CD4-positive, alpha-beta T cell treated with Interleukin-21 for 1 hour (primary cell): ENCODE results near the gene DSTYK.
"Not testable (repeated sequence)": the region's sequence is repeated elsewhere in the genome, so short reads cannot be mapped to it uniquely, and the experiment has no call there.

Experiments
- DNase-seq: peaks from one replicate; pipeline ENCODE4 v3.0.0-alpha.2; 2020

DSTYK gene

DNA sequence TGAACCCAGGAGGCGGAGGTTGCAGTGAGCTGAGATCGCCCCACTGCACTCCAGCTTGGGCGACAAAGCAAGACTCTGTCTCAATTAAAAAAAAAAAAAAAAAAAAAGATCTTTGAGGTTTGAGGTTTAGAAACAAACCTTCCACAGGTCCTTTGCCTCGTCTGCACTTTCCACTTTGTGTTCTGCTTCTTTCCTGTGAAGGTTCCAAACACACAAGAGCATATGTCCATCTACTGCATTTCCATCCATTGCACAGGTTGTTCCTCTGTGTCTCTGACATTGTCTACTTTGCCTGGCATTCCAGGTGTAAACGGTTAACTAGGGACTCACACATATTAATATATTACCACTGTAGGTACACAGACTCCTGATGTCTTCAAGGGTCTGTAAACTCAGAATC lies 40.1 kb downstream of the DSTYK start:
- DNase-seq: peak; percentile 2

DNA sequence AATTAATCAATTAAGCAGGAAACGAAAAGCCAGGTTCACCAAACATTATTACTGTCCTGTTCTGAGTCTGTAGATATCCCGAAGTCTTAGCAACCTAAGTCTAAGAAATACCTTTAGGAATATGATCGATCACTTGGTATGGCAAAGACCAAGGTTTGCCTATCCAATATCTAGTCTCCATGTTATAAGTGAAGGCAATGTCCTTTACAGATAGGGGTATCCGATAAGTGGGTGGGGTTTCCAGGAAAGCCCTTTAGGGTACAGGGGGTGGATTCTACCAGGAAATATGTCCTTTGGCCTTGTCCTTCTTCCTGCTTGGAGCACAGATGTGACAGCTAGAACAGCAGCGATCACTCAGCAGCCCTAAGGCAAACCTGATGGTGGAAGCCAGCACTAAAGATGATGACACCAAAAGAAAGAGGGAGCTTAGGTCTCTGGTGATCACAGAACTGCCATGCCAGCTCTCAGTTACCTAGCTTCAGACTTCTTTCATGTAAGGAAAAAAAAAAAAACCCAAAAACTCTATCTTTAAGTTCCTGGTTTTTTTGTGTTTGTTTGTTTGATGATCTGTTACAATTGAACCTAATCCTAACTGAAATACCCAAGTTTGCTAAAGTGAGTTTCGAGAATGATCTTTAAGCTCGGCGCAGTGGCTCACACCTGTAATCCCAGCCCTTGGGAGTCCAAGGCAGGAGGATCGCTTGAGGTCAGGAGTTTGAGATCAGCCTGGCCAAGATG lies 40.8 kb downstream of the DSTYK start:
- DNase-seq: no peak

DNA sequence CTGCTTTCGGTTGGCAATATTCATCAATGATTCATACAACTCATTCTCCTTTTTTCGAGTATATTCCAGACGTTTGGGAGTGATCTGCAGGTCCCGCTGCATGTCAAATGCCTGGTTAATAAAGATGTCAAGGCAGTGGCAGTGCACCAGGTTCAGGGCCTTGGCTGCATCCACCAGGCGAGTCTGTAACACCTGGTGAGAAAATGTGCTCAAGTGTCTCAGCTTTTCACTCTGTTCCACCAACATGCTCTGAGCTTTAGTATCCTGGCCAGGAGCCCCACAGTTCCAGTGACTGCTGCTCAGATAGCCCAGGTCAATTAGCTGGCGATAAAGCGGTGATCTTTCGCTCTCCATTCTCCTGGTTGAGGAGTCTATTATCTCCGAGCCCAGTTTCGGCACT lies 42.3 kb downstream of the DSTYK start:
- no peak for DNase-seq

DNA sequence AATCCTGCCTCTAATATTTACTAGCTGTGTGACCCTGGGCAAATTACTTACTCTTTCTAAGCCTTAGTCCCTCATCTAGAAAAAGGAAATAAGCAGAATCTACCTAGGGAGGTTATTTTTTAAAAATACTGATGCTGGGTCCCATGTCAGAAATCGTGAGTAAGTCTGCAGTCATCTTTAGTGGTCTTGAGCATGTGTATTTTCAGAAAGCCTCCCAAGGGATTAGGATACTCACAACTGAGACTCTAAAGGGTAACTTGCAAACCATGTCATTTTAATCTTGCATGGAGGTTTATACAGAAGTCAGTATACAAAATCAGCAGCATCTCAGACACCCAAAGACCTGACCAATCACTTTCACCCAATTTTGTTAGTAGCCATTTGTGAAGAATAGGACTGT lies 43.2 kb downstream of the DSTYK start:
- no peak for DNase-seq

DNA sequence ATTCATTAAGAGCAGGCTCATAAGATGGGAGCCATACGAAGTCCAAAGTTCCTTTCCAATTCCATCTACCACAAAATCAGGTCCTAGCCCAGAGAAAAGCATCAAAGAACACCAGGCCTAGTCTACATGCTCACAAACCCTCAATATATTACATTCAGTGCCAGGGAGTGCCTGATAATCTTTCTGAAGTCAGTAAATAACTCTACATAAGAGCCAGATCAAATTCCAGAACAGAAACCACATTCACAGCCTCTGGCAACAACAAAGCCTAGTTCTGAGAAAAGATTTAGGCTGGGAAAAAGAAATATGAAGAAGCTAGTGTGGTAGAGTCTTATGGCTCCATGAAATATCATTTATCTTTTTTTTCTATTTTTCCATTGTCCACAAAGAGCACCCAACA lies 49.2 kb downstream of the DSTYK start:
- DNase-seq: no peak

DNA sequence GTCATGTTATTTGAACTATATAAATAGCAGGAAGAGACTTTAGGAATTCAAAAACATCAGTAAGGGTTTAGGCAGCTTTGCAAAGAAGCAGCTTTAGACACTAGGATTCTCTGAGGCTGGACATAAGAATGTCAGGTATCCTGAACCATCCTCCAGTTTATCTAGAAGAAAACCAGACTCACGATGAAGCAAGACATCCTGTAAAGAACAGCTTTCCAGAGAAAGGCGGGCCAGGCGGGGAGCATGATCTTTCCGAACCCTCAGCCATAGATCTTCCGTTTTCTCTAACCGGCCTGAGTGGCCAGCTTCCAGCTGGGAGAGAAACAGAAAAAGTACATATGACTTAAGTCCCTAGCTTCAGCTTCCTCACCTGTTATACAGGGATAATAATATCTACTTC lies 50.4 kb downstream of the DSTYK start:
- no peak for DNase-seq

DNA sequence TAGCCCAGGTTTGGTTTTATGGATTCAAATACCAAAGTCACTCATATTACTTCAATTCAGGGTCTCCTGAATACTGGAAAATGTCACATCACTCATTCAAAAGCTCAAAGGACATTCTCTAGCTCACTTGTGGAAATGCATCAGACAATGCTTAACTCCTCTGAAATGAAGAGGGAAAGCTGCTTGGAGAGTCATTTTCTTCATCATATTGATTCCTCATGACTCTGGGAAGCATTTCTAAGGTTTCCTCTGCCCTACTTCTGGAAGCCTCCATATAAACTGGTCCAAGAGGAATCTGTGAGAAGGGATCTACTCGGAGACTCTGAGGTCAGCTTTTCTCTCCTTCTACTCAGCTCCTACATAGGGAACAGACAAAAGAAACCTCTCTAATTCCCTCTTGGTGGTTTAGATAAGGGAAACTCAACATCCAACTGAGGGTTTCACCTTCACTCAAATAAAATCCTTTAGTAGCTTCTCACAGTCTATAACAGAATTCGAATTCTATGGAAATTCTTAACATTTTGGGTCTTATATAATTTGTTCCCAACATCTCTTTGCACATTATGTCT lies 53.4 kb downstream of the DSTYK start:
- DNase-seq: no peak

DNA sequence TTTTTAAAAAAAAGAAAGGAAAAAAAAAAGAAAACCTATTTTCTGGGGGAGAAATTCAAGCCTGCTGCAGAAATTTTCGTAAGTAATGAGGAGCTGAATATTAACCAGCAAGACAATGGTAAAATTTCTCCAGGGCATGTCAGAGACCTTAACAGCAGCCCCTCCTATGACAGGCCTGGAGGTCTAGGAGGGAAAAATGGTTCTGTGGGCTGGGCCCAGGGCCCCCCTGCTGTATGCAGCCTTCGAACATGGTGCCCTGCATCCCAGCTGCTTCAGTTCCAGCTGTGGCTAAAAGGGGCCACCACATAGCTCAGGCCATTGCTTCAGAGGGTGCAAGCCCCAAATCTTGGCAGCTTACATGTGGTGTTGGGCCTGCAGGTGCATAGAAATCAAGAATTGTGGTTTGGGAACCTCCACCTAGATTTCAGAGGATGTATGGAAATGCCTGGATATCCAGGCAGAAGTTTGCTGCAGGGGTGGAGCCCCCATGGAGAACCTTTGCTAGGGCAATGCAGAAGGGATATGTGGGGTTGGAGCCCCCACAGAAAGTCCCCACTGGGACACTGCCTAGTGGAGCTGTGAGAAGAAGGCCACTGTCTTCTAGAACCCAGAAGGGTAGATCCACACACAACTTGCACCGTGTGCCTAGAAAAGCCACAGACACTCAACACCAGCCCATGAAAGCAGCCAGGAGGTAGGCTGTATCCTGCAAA lies 55.7 kb downstream of the DSTYK start:
- DNase-seq: not testable (repeated sequence)

DNA sequence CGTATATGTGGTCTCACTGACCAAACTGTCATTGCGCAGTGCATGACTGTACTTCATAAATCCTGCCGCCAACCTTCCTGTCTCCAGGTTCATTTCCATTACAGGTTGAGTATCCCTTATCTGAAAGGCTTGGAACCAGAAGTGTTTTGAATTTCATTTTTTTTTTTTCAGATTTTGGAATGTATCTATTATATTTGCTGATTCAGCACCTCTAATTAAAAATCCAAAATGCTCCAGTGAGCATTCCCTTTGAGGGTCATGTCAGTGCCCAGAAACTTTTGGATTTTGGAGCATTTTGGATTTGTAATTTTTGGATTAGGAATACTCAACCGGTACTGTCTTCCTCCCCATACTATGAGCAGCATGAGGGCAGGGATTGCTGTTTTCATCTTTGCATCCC lies 59.0 kb downstream of the DSTYK start:
- DNase-seq: no peak

DNA sequence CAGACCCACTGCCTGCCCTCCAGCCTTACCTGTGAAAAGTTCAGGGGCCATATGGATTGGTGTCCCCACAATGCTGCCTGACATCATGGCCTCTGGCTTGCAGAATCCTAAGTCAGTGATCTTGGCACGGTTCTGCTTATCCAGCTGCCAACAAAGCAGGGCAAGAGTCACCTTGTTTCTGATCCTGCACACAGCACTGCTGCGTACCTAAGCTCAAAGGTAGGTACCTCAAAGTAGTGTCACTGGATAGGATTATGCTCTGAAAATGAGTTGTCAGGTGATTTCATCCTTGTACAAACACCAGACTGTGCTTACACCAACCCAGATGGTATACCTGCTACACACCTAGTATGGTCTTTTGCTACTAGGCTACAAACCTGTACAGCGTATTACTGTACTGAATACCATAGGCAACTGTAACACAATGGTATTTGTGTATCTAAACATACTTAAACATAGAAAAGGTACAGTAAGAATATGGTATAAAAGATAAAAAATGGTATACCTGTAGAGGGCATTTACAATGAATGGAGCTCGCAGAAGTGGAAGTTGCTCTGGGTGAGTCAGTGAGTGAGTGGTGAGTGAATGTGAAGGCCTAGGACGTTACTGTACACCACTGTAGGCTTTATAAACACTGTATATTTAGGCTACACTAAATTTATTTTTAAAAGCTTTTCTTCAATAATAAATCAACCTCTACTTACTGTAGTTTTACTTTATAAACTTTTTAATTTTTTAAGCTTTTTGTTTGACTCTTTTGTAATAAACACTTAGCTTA lies 60.7 kb downstream of the DSTYK start:
- DNase-seq: no peak

DNA sequence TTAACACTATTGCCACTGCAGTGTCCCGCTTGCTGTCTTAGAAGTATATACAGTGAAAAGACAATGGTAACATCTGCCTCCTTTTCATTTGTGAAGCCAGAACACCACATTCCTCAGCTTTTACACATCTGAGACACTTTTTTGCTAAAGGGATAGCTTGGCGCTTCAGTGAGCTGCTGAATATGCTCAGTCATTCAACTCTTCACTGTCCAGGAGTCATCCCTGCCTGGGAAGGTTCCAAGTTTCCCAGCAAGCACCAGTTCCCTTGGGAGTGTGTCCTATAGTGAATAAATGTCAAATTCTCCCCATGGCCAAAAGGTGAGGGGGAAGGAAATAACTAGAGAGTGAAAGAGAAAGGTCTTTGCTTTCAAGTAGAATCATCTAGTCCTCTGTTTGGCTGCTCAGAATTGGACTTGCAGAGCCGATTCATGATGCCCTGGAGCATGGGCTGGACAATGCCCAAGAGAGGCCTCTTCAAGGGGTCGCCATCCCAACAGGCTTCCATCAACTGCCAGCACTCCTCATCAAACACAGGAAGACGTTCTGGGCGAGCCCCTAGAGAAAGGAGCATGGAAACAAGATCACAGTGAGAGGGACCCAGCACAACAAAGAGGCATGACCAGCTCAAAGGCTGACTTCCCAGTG lies 64.2 kb downstream of the DSTYK start:
- no peak for DNase-seq

DNA sequence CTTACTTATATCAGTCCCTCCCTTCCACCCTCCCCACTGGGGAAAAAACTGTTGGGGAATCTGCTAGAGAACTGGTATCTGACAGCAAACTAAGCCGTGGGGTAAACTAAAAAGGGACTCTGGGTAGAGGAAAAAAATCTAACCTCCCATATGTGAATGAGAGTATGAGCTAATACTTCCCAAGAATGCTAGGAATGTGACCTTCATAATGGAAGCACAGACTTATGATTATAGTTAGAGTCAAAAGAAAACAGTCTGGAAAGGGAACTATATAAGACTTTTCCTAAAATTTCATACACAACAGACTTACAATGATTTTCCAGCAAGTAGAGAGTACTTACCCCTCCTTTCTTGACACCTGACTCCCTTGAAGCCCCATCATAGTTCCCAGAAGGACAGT lies 66.8 kb downstream of the DSTYK start:
- DNase-seq: no peak

DNA sequence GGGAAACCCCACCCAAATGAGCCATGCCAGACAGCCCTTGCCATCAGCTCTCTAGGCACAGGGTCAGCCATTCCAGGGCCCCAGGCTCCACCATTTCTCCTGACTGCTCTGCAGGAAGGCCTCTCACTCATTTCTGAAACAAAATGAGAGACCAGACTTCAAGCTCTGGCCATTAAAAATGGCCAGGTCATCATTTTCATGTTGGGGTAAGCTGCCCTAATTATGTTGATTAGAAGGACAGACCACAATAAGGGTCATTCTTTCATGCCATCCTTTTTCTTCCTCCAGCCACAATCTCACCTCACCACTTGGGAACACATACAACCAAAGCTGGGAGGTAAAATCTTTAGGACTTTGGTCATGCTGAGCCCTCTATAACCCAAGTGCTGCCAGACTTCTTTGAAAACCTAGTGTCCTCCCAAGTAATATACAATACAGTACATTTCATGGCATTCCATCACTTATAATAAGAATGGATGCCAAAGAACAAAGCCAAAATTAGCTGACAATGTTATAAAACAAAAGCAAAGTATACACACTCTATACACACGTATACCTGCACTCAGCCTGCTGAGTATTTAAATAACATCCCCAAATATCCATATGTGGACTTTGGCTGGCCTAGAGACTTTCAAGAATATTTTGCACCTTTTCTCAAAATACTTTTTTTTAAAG lies 67.3 kb downstream of the DSTYK start:
- DNase-seq: no peak

DNA sequence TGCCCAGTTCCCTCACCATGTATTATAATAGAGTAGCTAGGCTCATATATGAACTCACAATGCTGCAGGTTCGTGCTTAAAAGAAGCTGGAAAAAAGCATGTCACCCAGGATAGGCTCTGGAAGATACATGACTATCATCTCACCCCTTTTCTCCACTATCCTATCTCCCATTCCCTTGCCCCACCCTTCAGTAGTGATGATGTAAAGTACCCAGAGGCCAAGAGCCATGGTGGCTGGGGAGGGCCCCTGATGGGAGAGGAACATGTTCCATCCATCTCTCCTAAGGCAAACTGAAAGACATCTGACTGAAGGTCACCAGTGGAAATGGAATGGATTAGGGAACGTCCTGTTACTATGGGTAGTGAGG lies 69.4 kb downstream of the DSTYK start:
- no peak for DNase-seq

DNA sequence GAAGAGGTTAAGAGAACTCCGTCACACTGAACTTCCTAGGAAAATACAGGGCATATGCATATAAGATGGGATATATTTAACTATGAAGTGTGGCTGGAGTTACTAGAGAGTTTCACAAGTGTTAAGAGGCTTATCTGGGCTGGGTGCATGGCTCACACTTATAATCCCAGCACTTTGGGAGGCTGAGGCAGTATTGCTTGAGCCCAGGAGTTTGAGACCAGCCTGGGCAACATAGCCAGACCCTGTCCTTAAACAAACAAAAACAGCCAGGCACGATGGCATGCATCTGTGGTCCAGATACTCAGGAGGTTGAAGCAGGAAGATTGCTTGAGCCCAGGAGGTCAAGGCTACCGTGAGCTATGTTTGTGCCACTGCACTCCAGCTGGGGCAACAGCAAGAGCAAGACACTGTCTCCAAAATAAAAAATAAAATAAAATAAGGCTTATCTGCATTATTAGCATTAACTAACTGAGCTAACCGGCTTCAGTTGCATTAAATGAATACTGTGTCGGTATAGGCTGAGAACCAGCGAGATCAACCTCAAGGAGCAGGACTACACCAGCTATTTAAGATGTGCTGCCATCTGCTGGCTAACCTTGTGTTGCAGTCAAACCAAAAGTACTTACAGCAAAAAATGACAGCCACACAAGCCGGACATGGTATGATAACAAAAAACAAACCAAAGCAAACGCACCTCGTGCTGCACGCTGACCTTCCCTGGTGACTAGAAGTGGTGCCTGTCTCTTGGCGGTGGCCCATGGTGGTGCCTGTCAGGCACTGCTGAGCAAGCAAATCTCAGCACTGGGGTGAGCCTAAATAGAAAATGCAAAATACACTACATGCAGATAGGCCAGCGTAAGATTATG lies 70.0 kb downstream of the DSTYK start:
- peak; percentile 65 for DNase-seq

DNA sequence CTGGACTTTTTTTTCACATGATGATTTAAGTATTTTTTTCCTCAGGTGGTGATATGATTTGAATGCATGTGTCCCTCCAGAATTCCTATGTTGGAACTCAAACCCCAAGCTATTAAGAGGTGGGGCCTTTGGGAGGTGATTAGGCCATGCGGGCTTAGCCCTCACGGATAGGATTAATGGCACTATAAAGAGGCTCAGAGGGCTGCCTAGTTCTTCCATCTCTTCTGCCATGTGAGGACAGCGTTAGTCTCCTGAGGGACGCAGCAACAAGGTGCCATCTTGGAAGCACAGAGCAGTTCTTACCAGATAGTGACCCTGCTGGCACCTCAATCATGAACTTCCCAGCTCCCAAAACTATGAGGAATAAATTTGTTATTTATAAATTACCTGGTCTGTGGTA lies 71.4 kb downstream of the DSTYK start:
- DNase-seq: no peak

DNA sequence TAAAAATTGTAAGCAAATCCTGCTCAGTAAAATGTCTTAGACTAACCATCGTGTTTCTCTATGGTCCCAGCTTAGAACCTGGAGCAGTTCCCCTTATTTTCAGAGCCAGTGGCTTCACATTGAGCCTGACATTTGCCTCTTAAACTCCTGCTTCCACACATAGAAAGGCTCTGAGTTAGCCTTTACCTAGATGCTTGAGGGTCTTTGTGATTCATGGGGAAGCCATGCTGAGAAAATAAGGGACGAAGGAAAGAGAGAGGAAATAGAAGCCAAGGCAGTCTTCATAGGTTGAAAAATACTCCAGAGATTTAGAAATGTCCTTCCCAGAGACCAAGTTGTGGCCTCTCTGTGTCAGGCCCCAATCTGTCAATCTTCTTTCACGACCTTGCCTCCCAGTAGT lies 73.6 kb downstream of the DSTYK start:
- no peak for DNase-seq

DNA sequence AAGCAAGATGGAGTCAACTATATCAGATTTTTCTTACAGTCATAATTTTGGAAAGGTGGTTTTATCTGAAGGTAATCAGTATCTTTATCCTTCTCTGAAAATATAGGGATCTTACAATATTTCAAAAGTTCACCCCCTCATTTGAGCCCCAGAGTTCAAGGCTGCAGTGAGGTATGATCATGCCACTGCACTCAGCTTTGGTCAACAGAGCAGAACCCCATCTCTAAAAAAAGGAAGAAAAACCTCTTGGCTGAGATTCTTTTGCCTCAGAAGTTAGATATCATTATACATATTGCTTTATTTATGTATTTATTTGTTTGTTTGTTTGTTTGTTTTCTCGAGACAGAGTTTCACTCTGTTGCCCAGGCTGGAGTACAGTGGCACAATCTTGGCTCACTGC lies 78.2 kb downstream of the DSTYK start:
- DNase-seq: no peak

DNA sequence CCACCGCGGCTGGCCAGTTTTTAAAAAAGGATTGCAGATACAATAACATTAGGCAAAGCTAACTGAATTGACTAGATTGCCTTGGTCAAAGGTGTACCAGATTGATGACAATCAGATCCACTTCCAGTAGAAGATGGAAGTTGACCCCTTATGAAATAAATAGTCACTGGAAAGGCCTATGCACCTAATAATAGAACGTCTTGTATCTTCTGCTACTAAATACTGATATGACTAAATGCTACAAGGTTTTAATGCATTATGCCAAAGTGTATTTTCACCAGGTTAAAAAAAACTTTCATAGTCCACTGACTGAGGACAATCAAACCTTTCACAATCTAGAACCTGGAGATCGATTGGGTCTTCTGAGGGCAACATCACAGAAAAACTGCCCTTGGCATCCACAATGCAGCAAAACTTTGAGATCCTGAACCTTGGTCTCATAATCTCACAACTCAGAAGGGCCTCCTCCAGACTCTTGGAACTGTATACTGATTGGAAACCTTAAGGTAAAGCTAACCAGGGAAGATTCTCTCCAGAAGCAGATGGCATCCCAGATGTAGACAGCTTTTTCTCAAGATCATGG lies 82.0 kb downstream of the DSTYK start:
- DNase-seq: no peak

DNA sequence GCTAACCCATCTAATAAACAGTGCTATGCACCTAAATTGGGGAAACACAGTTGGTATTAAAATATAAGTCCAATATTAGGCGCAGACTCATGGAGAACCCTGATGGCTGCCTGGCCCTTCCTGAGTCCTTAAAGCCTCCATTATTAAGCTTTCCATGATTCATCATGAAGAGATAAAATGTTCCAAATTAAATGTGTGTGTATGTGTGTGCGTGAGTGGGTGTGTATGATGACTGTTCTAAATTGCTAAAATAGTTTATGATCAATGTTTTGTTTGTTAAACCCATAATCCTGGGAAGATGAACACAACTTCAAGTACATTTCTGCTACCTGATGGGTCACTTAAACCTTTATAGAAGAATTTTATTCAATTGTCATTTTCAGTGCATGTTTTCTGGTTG lies 83.5 kb downstream of the DSTYK start:
- no peak for DNase-seq

DNA sequence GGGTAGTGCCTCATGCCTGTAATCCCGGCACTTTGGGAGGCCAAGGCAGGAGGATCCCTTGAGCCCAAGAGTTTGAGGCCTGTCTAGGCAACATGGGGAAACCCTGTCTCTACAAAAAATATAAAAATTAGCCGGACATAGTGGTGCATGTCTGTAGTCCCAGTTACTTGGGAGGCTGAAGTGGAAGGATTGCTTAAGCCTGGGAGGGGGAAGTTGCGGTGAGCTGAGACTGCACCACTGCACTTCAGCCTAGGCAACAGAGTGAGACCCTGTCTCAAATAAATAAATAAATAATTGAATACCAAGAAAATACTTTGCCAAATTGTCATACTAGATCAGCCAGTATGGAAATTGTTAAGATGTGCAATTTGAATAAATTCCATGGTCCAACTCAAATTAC lies 83.9 kb downstream of the DSTYK start:
- DNase-seq: no peak
